Measurements from ENCODE around the gene NRP2. TPM values are rescaled to one million over a fixed set of nuclear protein-coding genes. Genes with fewer than 3 reads are reported as not detected.

NRP2 gene
- total and polyA plus RNA-seq, 2 of the 13 experiments (the other 11 are each of a cell fraction or from before 2014, with no cell fraction given), result 0.65 to 1.4 TPM

GRCh38 chr2:205771666-205772065, 89.4 kb downstream of the NRP2 start:
- no TSS peak for BruUV-seq (replicated peaks)
- ATAC-seq, result no peak
- WGBS (ENCODE audit: low lambda C conversion rate), result 15% methylated on average over 2 of the region's 2 CpGs
- TF ChIP-seq, protein P1, sequence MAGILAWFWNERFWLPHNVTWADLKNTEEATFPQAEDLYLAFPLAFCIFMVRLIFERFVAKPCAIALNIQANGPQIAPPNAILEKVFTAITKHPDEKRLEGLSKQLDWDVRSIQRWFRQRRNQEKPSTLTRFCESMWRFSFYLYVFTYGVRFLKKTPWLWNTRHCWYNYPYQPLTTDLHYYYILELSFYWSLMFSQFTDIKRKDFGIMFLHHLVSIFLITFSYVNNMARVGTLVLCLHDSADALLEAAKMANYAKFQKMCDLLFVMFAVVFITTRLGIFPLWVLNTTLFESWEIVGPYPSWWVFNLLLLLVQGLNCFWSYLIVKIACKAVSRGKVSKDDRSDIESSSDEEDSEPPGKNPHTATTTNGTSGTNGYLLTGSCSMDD (CRISPR knock-in tag; IDR thresholded peaks at IDR 0.05), result no peak
- no peak for TF ChIP-seq KLF16 (CRISPR knock-in tag; IDR thresholded peaks at IDR 0.05)
- TF ChIP-seq WIZ (CRISPR knock-in tag; IDR thresholded peaks at IDR 0.05), result no peak
- no peak for TF ChIP-seq TP53 (CRISPR knock-in tag; conservative IDR thresholded peaks at IDR 0.05)
- TF ChIP-seq POLR2AphosphoS2 (IDR thresholded peaks at IDR 0.05; ENCODE audit: low read depth, low read length), result no peak
- no peak for TF ChIP-seq GTF3A (CRISPR knock-in tag; conservative IDR thresholded peaks at IDR 0.05)
- no peak for TF ChIP-seq FOXA1 (IDR thresholded peaks at IDR 0.05)
- TF ChIP-seq FOXA1 (CRISPR knock-in tag; IDR thresholded peaks at IDR 0.05), result no peak
- TF ChIP-seq KDM4B (CRISPR knock-in tag; IDR thresholded peaks at IDR 0.05), result no peak
- TF ChIP-seq TAF15 (IDR thresholded peaks at IDR 0.05; ENCODE audit: low read depth, low read length, poor library complexity, severe bottlenecking), result no peak
- in situ Hi-C loops (cut with HindIII; ENCODE audit: extremely low pct_ligation_motif_present, low pct_unique_long_range_greater_than_20kb) (loop anchor here (5.0 kb wide), 1 partner anchor 156 kb away; no protein-coding TSS in a partner anchor), intact Hi-C loops (cut with micrococcal nuclease; ENCODE audit: unreplicated experiment) (no loop called here)
- no peak for FAIRE-seq
- no peaks in the 10 kb centered on the region for H3K9me3 ChIP-seq (ENCODE audit: low read length)
- H3K4me3 ChIP-seq (replicated peaks in 1 of 3; ENCODE audit: insufficient read depth in 1 of 3, low read depth in 2 of 3, low read length in 3 of 3), result no peak overlapping the region
- no peak overlapping the region for H3K4me2 ChIP-seq (ENCODE audit: low read depth, low read length)
- no peak for DNase-seq (ENCODE audit: low spot score)
- no peaks in the 10 kb centered on the region for H4K20me1 ChIP-seq (ENCODE audit: insufficient read depth, low read length)
- H3K27ac ChIP-seq (ENCODE audit: extremely low read length, insufficient read depth, low read length), result no peak overlapping the region
- no peaks in the 10 kb centered on the region for H3K79me2 ChIP-seq (ENCODE audit: insufficient read depth, low read length)
- H3K9ac ChIP-seq (ENCODE audit: insufficient read depth, low read depth, low read length), result no peak overlapping the region
- CTCF ChIA-PET (ENCODE audit: low intra/inter-chr PET ratio, low total read pairs), result no interaction called here
- no peaks in the 10 kb centered on the region; a peak in 2 of 5 replicates for H3K27me3 ChIP-seq (ENCODE audit: control insufficient read depth in 1 of 2, insufficient read depth in 2 of 2, low read length in 2 of 2)
- no peaks in the 10 kb centered on the region for H3K36me3 ChIP-seq (replicated peaks in 1 of 2; ENCODE audit: control insufficient read depth in 1 of 2, insufficient read depth in 2 of 2, low read length in 2 of 2)
- no peaks in the 10 kb centered on the region for H3K4me1 ChIP-seq (ENCODE audit: insufficient read depth, low read length)
- POLR2A ChIA-PET, result no interaction called here
- H2AFZ ChIP-seq (ENCODE audit: low read length), result no peak overlapping the region
